NCI-H187 (cell line): ENCODE measurements around the gene RACK1.

ENCODE experiments used
- DNase-seq, 2 experiments: peaks; one replicate each; lab custom pipeline; 2025; lab: John Stamatoyannopoulos, UW

The RACK1 gene

GRCh38 chr5:181259974-181260719, 16.4 kb upstream of the RACK1 start:
- DNase-seq, result no peak

DNA sequence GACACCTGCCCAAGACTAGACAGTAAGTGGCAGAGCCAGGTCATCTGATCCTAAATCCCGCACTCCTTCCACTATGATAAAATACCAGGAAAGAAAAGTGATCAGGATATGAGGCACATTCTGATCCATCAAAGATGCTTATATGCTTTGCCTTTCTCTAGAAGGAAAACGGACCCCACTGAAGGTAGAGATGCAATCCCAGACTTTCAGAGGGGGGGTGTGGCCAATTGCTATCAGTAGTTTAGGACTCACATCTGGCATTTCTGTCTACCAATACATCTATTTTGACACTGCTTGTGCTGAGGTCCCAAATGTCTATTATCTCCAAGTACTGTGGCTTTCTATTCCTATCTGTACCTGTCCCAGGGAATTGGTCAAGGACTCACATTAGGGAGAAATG, 15.6 kb upstream of the RACK1 start:
- DNase-seq, result no peak

- DNase-seq, result no peak
Measured at GRCh38 chr5:181258576-181258975, 14.9 kb upstream of the RACK1 start.

DNA sequence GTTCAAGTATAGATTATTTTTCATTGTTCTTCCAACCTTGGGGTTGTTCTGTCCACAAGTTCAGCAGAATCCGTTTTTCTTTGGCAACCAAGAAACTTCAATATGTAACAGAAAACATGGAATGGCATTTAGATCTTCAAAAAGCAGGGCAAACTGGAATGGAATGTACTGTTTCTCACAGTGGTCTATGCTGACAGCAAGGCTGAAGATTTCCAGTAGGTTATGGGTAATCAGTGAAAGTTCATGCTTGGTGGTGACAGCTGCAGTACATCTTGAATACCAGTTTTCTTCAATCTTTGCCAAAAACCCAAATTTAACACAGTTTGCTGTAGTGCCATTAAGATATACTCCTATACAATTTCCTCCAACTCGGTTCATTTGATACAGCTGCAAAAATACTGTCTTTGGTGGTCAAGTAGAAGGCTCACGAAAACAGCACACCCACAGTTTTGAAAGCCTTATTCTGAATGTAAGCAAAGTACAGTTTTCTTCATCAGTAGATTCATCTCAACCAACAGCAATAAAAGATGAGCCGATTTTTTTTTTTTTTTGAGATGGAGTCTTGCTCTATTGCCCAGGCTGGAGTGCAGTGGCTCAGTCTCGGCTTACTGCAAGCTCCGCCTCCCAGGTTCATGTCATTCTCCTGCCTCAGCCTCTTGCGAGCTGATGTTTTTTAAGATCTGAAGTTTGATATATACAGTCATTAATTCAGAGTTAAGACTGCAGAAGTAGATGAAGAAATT, 12.3 kb upstream of the RACK1 start:
- DNase-seq, result no peak

DNA sequence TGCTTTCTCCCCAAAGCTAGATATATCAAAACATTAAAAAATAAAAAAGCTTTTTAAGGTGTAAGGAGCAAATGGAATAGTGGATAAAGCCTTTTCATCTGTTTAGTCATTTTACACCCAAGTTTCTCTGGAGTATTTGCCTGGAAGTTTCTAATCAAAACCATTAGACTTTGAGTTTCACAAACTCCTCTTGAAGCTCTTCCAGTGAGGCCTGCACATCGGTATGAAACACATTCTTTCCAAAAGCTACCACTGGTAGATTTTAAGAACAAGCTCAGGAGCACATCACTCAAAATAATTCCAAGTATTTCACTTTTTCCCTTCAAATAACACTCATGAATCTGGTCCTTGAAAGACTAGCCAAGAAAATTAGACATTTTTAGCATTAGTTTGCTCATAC, 11.6 kb upstream of the RACK1 start:
- no peak for DNase-seq

DNA sequence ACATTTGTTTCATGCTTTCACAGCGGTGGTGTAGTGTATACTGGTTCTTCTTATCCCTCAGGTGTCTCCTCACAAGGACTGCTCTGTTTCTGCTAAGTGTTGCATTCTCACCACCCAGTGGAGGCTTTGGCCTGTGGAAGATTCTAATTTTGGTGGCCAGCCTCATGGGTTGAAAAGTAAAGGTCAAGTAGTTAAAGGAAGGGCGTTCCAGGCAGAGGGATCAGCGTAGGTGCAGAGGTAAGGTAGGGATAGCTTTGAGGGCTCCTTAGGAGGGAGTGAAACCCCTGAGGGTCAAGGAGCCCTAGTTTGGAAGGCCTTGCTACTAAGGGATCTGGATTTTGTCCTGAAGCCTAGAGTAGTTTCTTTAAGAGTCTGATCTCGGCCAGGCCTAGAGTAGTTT, 4.6 kb upstream of the RACK1 start:
- DNase-seq, result no peak

DNA sequence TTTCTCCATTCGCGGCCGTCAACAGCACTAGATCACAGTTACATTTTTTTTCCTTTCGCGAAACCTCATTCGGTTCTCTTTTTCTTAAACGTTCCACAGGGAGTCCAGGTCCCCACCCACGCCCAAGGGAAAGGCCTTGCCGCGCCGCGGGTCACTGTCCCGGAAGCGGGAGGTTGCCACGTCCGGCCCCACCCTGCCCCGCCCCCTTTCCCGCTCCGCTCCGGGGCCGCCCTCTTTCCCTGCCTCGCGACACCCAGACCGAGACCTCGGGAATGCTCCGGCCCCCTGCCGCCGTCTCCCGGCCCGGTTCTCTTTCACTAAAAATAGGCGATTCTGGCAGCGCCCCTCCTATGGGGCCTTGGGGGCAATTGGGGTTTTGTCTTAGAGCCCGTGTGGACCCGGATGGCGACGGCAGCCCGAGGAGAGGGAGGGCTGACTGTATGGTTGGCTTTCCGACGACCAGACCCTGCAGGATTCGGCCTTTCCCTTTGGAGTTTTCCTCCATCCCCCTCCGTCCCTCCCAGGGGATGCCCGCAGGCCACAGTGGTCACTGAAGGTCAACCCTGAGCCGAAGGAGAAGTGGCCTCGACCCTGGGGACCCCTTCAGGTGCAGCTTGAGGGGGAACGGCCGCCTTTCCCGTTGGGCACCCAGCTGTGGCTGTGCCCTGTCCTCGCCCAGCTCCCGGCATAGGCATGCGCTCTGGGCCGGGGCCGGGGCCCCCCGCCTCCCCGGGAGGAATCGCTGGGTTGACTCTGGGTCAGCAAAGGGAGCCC, 2.8 kb upstream of the RACK1 start:
- DNase-seq, result no peak

DNA sequence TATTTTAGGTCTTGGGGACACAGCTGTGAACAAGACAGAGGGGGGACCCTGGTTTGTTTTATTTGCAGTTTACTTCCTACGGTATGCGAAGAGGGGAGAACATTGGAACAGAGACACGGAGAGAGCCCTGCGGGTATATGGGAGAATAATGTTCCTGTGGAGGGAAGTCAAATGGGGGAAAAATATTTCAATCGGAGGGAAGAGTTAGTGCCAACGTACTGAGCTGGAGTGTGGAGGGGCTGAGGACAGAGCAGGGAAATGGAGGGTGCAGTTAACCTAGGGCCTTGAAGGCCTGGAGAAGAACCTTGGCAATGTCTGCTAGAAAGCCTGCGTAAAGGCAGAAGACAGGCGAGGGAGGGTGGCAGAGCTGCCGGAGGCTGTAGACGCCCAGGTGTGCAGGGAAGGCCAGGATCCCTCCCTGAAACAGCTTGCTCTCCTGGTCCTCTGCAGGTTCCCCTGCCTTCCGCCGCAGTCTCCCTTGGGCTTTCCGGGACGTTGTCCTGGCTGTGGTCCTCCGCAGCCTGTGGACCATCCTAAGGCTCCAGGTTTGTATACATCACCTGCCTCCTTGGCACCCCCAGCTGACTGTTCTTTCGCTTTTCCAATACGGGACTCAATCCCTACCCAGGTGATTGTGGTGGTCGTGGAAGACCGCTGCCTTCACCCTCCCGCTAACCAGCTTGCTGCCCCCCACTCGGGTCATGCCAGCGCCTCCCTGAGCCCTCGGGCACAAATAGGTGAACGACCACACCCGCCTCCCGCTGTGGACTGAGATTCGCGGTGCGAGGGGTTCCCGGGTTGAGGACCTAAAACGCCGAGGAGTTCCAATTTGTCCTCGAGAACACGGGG, 1.9 kb upstream of the RACK1 start:
- DNase-seq, result no peak

DNA sequence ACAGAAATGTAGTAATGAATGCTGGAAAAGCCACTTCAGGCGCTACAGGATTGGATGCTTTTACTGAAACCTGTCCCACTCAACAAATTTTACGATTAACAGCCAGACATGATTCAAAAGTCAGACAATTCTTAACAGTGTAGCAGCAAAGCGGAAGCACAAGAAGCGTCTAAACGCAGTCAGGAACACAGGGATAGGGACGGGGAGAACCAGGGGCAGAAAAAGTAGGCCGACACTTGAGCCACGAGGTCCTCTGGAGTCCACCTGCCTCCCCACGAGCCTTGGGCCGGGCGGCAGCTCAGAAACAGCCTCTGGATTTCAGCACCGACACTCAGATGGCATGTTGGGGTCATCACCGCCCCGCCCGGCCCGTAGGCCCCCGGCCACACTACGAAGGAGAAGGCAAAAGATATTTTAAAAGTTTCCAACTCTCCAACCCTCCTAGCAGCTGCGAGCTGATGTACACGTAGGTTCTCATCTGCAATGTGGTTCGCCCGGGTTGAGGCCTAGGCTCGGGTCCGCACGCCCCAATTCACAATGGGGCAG, 615 bp downstream of the RACK1 start:
- no peak for DNase-seq

- no peak for DNase-seq
Measured at GRCh38 chr5:181242031-181242451, 1.7 kb downstream of the RACK1 start.

GRCh38 chr5:181241393-181241975, 2.2 kb downstream of the RACK1 start:
- DNase-seq, result no peak

- no peak for DNase-seq
Measured at GRCh38 chr5:181239062-181239663, 4.5 kb downstream of the RACK1 start.

- no peak for DNase-seq
Measured at GRCh38 chr5:181237729-181238385, 5.8 kb downstream of the RACK1 start.

- no peak for DNase-seq
Measured at GRCh38 chr5:181236954-181237641, 6.6 kb downstream of the RACK1 start.

GRCh38 chr5:181236471-181236870, 7.2 kb downstream of the RACK1 start:
- no peak for DNase-seq

- no peak for DNase-seq
Measured at GRCh38 chr5:181235689-181236366, 7.9 kb downstream of the RACK1 start.

DNA sequence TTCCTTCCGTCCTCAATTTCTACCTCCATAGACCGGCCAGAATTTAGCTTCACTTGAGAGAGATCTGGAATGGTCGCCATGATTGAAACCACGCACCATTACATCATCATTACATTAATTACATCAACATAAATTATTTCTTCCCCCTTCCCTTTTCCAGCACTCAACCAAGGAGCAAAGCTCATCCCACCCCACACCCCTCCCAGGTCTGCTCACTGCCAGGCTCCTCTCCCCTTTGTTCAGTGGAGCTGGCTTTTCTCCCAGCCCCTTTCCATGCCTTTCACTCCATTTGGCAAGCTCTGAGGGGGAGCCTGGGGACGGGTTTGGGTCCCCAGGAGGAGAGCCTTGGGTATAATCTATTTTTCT, 8.4 kb downstream of the RACK1 start:
- no peak for DNase-seq

GRCh38 chr5:181234455-181235306, 9.0 kb downstream of the RACK1 start:
- no peak for DNase-seq
